Liver (tissue), 9 donors: ENCODE results near the gene C10orf95. TPM values are rescaled to one million over a fixed set of nuclear protein-coding genes. Genes with fewer than 3 reads are reported as not detected.
A peak's percentile ranks its signal among the peaks of the same experiment; 100 is the strongest.

ENCODE experiments used
- DNase-seq: peaks from one replicate; pipeline ENCODE4 v3.0.0-alpha.2; 2017; ENCODE audit warnings: low spot score
- H3K27ac ChIP-seq, 2 donors: one replicate each; pipeline ENCODE4 v1.7.0; 2013; ENCODE audit warnings: inconsistent platforms in 2 of 2, low read length in 2 of 2, control low read depth in 1 of 2, low read depth in 1 of 2, mild to moderate bottlenecking in 1 of 2
- H3K27me3 ChIP-seq, 4 donors: one replicate each; pipeline versions ENCODE4 v1.6.1 to v1.7.0; 2013; ENCODE audit warnings: low read length in 3 of 4, inconsistent platforms in 1 of 4, mild to moderate bottlenecking in 1 of 4, moderate library complexity in 1 of 4; ENCODE audit not compliant: control insufficient read depth in 4 of 4, insufficient read depth in 4 of 4
- H3K36me3 ChIP-seq, 4 donors: one replicate each; pipeline versions ENCODE4 v1.6.1 to v1.7.0; 2013; ENCODE audit warnings: low read length in 3 of 4, mild to moderate bottlenecking in 3 of 4, low read depth in 1 of 4, moderate library complexity in 1 of 4; ENCODE audit not compliant: control insufficient read depth in 4 of 4, insufficient read depth in 3 of 4
- H3K4me1 ChIP-seq, 4 donors: one replicate each; pipeline versions ENCODE4 v1.6.1 to v1.7.0; 2013; ENCODE audit warnings: low read length in 3 of 4, mild to moderate bottlenecking in 3 of 4, moderate library complexity in 1 of 4; ENCODE audit not compliant: control insufficient read depth in 4 of 4, insufficient read depth in 4 of 4
- H3K4me3 ChIP-seq, 3 donors: one replicate each; pipeline versions ENCODE4 v1.6.1 to v1.7.0; 2013; ENCODE audit warnings: low read length in 3 of 3, control low read depth in 1 of 3, low read depth in 1 of 3, mild to moderate bottlenecking in 1 of 3
- H3K9ac ChIP-seq, 2 donors: one replicate each; pipeline ENCODE4 v1.7.0; 2013; ENCODE audit warnings: low read length in 2 of 2, mild to moderate bottlenecking in 2 of 2, moderate library complexity in 2 of 2, control low read depth in 1 of 2, low read depth in 1 of 2
- H3K9me3 ChIP-seq, 4 donors: one replicate each; pipeline versions ENCODE4 v1.6.1 to v1.7.0; 2013; ENCODE audit warnings: low read length in 3 of 4; ENCODE audit not compliant: control insufficient read depth in 4 of 4
- ATF3 ChIP-seq: IDR thresholded peaks from 2 replicates; pipeline ENCODE4 v1.6.1; 2016; ENCODE audit warnings: antibody characterized with exemption
- CTCF ChIP-seq: fragments of 150-350 bp; IDR thresholded peaks from 2 replicates; pipeline ENCODE4 v1.5.1; 2017; ENCODE audit warnings: improper control_type of control experiment, low read depth, low read length; ENCODE audit not compliant: missing input control
- EGR1 ChIP-seq, 2 donors: IDR thresholded peaks; 2 replicates each; pipeline ENCODE4 v1.6.1; 2016 to 2018; ENCODE audit warnings: antibody characterized with exemption in 2 of 2, low read depth in 2 of 2
- GABPA ChIP-seq, 2 donors: IDR thresholded peaks in 1 of 2; conservative IDR thresholded peaks in 1 of 2; 2 replicates each; pipeline ENCODE4 v1.6.1; 2016; ENCODE audit warnings: antibody characterized with exemption in 2 of 2, mild to moderate bottlenecking in 1 of 2, moderate library complexity in 1 of 2
- HNF4A ChIP-seq, 2 donors: conservative IDR thresholded peaks; 2 replicates each; pipeline ENCODE4 v1.6.1; 2016; ENCODE audit warnings: antibody characterized with exemption in 2 of 2, mild to moderate bottlenecking in 2 of 2
- HNF4G ChIP-seq: IDR thresholded peaks from 2 replicates; pipeline ENCODE4 v1.6.1; 2016; ENCODE audit warnings: antibody characterized with exemption
- JUND ChIP-seq, 2 donors: IDR thresholded peaks; 2 replicates each; pipeline ENCODE4 v1.6.1; 2016; ENCODE audit warnings: antibody characterized with exemption in 2 of 2
- MAX ChIP-seq: IDR thresholded peaks from 2 replicates; pipeline ENCODE4 v1.6.1; 2016; ENCODE audit warnings: antibody characterized with exemption
- NR2F2 ChIP-seq: IDR thresholded peaks from 2 replicates; pipeline ENCODE4 v1.6.1; 2016; ENCODE audit warnings: antibody characterized with exemption
- RAD21 ChIP-seq, 2 donors: IDR thresholded peaks; 2 replicates each; pipeline ENCODE4 v1.6.1; 2016; ENCODE audit warnings: antibody characterized with exemption in 2 of 2, mild to moderate bottlenecking in 2 of 2
- REST ChIP-seq: IDR thresholded peaks from 2 replicates; pipeline ENCODE4 v1.6.1; 2016; ENCODE audit warnings: antibody characterized with exemption, mild to moderate bottlenecking
- SP1 ChIP-seq: IDR thresholded peaks from 2 replicates; pipeline ENCODE4 v1.6.1; 2018; ENCODE audit warnings: antibody characterized with exemption, mild to moderate bottlenecking
- TAF1 ChIP-seq: conservative IDR thresholded peaks from 2 replicates; pipeline ENCODE4 v1.6.1; 2016; ENCODE audit warnings: antibody characterized with exemption, mild to moderate bottlenecking
- ZBTB33 ChIP-seq: IDR thresholded peaks from 2 replicates; pipeline ENCODE4 v1.6.1; 2016; ENCODE audit warnings: antibody characterized with exemption
- WGBS: extraction: QIAGEN DNeasy Blood & Tissue Kit; methylation state at CpG from one replicate; pipeline ENCODE4 v1.1.7; 2013; 5-methylcytosine and 5-hydroxymethylcytosine counted together
- polyA plus RNA-seq, 2 donors: library from polyadenylated mRNA; stranded (reverse) in 1 of 2; unstranded in 1 of 2; fragments of 200-250 nt in 1 of 2; fragments of >200 nt in 1 of 2; fragmentation: Nextera tagmentation in 1 of 2; extraction: Ambion mirVana in 1 of 2; gene quantifications; one replicate each; pipeline versions ENCODE4 v1.2.1 to v1.2.3, GENCODE V29; 2013 to 2015
- total RNA-seq, 2 donors: library from RNA; depleted of rRNA; stranded (reverse); fragments of >200 nt; gene quantifications; one replicate each; pipeline ENCODE4 v1.2.3, GENCODE V29; 2014
- donor health status: healthy.
- donor health status: healthy.
- donor health status: healthy.
- donor health status: healthy.
- donor health status: healthy.

Gene C10orf95
- total and polyA plus RNA-seq, 4 donors, result 0.09 to 0.24 TPM; not detected in 2

- no peak overlapping the region for H3K27ac ChIP-seq
- H3K9ac ChIP-seq, result no peak overlapping the region
- H3K4me1 ChIP-seq, result peaks cover 2 to 8% (median 5%) of the 10 kb centered on the region in 4 donors
- WGBS, result 66% methylated on average over 14 of the region's 14 CpGs
- TF ChIP-seq HNF4A (conservative IDR thresholded peaks at IDR 0.05) (no peak), ZBTB33 (no peak), SP1 (no peak), EGR1 (IDR thresholded peaks at IDR 0.05; ENCODE audit: low read depth in 2 of 2) (no peak), TAF1 (no peak), RAD21 (IDR thresholded peaks at IDR 0.05) (no peak), MAX (no peak)
- H3K36me3 ChIP-seq, result no peaks in the 10 kb centered on the region
- H3K4me3 ChIP-seq, result peak overlapping the region in 1 of 3 donors; percentile 53
- no peak for DNase-seq
- H3K27me3 ChIP-seq, result peaks cover 0 to 25% (median 6%) of the 10 kb centered on the region in 4 donors
- H3K9me3 ChIP-seq, result no peaks in the 10 kb centered on the region
These were observed 43.1 kb downstream of the C10orf95 start for GRCh38 chr10:102408131-102408727.

GRCh38 chr10:102407425-102408130 lies 43.8 kb downstream of the C10orf95 start:
- Histone ChIP-seq H3K4me1 (peaks cover 2 to 8% (median 5%) of the 10 kb centered on the region in 4 donors), H3K27ac (no peak overlapping the region), H3K9ac (no peak overlapping the region), H3K9me3 (no peaks in the 10 kb centered on the region), H3K36me3 (peaks cover 0 to 1% (median 0%) of the 10 kb centered on the region in 4 donors), H3K4me3 (no peak overlapping the region), H3K27me3 (peaks cover 0 to 25% (median 6%) of the 10 kb centered on the region in 4 donors)
- no peak for DNase-seq
- 85% methylated on average over 13 of the region's 13 CpGs for WGBS
- TF ChIP-seq ZBTB33 (no peak), TAF1 (no peak), ATF3 (no peak), CTCF (no peak), SP1 (no peak), MAX (no peak), NR2F2 (no peak), REST (no peak), HNF4G (no peak), EGR1 (IDR thresholded peaks at IDR 0.05; ENCODE audit: low read depth in 2 of 2) (no peak), GABPA (IDR thresholded peaks at IDR 0.05 in 1 of 2, conservative IDR thresholded peaks at IDR 0.05 in 1 of 2) (no peak), JUND (IDR thresholded peaks at IDR 0.05) (no peak)
